Measurements from ENCODE around the gene UNC5A. TPM values are rescaled to one million over a fixed set of nuclear protein-coding genes. Genes with fewer than 3 reads are reported as not detected.

UNC5A gene
- polyA plus RNA-seq, 1 of the 3 experiments (the other 2 are of a cell fraction), result 0.46 TPM

DNA sequence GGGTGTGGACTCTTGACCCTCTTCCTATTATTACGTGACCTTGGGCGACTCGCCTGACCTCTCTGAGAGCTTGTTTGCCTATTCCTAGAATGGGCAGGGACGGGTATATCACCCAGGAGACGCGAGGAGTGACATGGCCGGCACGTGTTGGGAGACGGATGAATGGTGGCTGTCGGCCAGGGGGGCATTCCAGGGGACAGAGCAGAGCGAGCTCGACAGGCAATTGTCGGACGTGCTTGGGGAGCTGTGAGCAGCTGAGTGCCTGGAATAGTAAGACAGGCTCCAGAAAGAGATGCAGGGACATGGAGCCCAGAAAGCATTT, 29.3 kb upstream of the UNC5A start:
- no peak overlapping the region for H2AFZ ChIP-seq (ENCODE audit: low read depth)
- no peaks in the 10 kb centered on the region for H3K9me3 ChIP-seq
- CTCF ChIA-PET, result interaction anchor here (1.5 kb wide), 1 partner anchor 12 kb away, joined by 4 read pairs; no protein-coding TSS in a partner anchor
- H3K4me3 ChIP-seq (ENCODE audit: low read depth in 2 of 2, low read length in 1 of 2), result no peak overlapping the region
- H3K4me1 ChIP-seq (ENCODE audit: control insufficient read depth in 1 of 2, insufficient read depth in 2 of 2, low read depth in 1 of 2, low read length in 1 of 2), result peaks cover 0 to 11% of the 10 kb centered on the region in 2 experiments; a peak in 1 of 4 replicates
- TF ChIP-seq TCF12 (IDR thresholded peaks at IDR 0.05) (no peak), FOXJ3 (CRISPR knock-in tag; IDR thresholded peaks at IDR 0.05) (no peak), PBX3 (IDR thresholded peaks at IDR 0.05) (no peak), NRF1 (IDR thresholded peaks at IDR 0.05; ENCODE audit: low read depth, low read length) (no peak), RCOR1 (IDR thresholded peaks at IDR 0.05; ENCODE audit: low read length) (no peak), CHD2 (IDR thresholded peaks at IDR 0.05; ENCODE audit: low read length, partially characterized antibody) (no peak), EP300 (IDR thresholded peaks at IDR 0.05; ENCODE audit: borderline replicate concordance in 1 of 2, low read depth in 1 of 2, low read length in 1 of 2) (no peak), ELF1 (IDR thresholded peaks at IDR 0.05) (no peak), FOSL2 (IDR thresholded peaks at IDR 0.05; ENCODE audit: borderline replicate concordance, low read depth) (no peak), RFX5 (IDR thresholded peaks at IDR 0.05; ENCODE audit: low read length) (no peak), JUND (IDR thresholded peaks at IDR 0.05) (no peak), POLR2AphosphoS5 (IDR thresholded peaks at IDR 0.05; ENCODE audit: low read depth, low read length) (no peak), SMC3 (IDR thresholded peaks at IDR 0.05; ENCODE audit: low read depth, low read length) (no peak), TEAD4 (IDR thresholded peaks at IDR 0.05; ENCODE audit: borderline replicate concordance, insufficient read depth) (no peak), MEF2A (IDR thresholded peaks at IDR 0.05; ENCODE audit: borderline replicate concordance, low read depth) (no peak)
- TF ChIP-seq, protein P1, sequence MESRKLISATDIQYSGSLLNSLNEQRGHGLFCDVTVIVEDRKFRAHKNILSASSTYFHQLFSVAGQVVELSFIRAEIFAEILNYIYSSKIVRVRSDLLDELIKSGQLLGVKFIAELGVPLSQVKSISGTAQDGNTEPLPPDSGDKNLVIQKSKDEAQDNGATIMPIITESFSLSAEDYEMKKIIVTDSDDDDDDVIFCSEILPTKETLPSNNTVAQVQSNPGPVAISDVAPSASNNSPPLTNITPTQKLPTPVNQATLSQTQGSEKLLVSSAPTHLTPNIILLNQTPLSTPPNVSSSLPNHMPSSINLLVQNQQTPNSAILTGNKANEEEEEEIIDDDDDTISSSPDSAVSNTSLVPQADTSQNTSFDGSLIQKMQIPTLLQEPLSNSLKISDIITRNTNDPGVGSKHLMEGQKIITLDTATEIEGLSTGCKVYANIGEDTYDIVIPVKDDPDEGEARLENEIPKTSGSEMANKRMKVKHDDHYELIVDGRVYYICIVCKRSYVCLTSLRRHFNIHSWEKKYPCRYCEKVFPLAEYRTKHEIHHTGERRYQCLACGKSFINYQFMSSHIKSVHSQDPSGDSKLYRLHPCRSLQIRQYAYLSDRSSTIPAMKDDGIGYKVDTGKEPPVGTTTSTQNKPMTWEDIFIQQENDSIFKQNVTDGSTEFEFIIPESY (IDR thresholded peaks at IDR 0.05; ENCODE audit: borderline replicate concordance, low read depth), result no peak
- TF ChIP-seq, protein P2, sequence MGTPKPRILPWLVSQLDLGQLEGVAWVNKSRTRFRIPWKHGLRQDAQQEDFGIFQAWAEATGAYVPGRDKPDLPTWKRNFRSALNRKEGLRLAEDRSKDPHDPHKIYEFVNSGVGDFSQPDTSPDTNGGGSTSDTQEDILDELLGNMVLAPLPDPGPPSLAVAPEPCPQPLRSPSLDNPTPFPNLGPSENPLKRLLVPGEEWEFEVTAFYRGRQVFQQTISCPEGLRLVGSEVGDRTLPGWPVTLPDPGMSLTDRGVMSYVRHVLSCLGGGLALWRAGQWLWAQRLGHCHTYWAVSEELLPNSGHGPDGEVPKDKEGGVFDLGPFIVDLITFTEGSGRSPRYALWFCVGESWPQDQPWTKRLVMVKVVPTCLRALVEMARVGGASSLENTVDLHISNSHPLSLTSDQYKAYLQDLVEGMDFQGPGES (IDR thresholded peaks at IDR 0.05; ENCODE audit: low read depth, low read length), result no peak
- TF ChIP-seq, protein P3, sequence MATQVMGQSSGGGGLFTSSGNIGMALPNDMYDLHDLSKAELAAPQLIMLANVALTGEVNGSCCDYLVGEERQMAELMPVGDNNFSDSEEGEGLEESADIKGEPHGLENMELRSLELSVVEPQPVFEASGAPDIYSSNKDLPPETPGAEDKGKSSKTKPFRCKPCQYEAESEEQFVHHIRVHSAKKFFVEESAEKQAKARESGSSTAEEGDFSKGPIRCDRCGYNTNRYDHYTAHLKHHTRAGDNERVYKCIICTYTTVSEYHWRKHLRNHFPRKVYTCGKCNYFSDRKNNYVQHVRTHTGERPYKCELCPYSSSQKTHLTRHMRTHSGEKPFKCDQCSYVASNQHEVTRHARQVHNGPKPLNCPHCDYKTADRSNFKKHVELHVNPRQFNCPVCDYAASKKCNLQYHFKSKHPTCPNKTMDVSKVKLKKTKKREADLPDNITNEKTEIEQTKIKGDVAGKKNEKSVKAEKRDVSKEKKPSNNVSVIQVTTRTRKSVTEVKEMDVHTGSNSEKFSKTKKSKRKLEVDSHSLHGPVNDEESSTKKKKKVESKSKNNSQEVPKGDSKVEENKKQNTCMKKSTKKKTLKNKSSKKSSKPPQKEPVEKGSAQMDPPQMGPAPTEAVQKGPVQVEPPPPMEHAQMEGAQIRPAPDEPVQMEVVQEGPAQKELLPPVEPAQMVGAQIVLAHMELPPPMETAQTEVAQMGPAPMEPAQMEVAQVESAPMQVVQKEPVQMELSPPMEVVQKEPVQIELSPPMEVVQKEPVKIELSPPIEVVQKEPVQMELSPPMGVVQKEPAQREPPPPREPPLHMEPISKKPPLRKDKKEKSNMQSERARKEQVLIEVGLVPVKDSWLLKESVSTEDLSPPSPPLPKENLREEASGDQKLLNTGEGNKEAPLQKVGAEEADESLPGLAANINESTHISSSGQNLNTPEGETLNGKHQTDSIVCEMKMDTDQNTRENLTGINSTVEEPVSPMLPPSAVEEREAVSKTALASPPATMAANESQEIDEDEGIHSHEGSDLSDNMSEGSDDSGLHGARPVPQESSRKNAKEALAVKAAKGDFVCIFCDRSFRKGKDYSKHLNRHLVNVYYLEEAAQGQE (IDR thresholded peaks at IDR 0.05; ENCODE audit: low read depth, low read length), result no peak
- H3F3A ChIP-seq (replicated peaks; ENCODE audit: insufficient read depth), result no peaks in the 10 kb centered on the region
- POLR2A ChIA-PET, result no interaction called here
- DNase-seq, result no peak
- no peak overlapping the region for H3K27ac ChIP-seq (ENCODE audit: low read depth in 2 of 2, low read length in 1 of 2)
- H3K27me3 ChIP-seq (ENCODE audit: insufficient read depth), result no peaks in the 10 kb centered on the region
- no peaks in the 10 kb centered on the region for H3K9me2 ChIP-seq
- no peaks in the 10 kb centered on the region for H4K20me1 ChIP-seq (ENCODE audit: insufficient read depth)
- 86% methylated on average over 14 of the region's 14 CpGs for WGBS (ENCODE audit: low lambda C conversion rate)
- no peak overlapping the region for H3K4me2 ChIP-seq
- H3K36me3 ChIP-seq (replicated peaks in 1 of 2; ENCODE audit: control insufficient read depth in 1 of 2, insufficient read depth in 2 of 2, low read length in 1 of 2), result no peaks in the 10 kb centered on the region
- H3K9ac ChIP-seq, result no peak overlapping the region
- H3K79me2 ChIP-seq (ENCODE audit: insufficient read depth), result no peaks in the 10 kb centered on the region
